ENCODE measurements around the gene INMT.
A peak's percentile ranks its signal among the peaks of the same experiment; 100 is the strongest.

INMT gene

DNA sequence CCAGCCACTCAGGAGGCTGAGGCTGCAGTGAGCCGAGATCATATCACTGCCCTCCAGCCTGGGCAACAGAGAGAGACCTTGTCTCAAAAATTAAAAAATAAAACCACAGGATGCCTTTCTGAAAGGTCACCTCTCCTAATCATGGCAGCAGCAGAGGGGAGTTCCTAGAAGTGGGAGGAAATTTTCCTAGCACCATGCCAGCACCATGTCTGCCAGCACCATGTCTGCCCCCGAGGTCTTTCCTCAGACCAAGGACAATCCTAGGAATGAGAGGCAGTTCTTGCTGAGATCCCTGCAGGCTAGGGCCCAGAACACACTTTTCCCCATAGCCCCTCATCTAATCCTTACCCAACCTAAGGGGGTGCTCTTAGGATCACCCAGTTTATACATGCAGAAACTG, 22.3 kb upstream of the INMT start:
- DNase-seq: no peak

DNA sequence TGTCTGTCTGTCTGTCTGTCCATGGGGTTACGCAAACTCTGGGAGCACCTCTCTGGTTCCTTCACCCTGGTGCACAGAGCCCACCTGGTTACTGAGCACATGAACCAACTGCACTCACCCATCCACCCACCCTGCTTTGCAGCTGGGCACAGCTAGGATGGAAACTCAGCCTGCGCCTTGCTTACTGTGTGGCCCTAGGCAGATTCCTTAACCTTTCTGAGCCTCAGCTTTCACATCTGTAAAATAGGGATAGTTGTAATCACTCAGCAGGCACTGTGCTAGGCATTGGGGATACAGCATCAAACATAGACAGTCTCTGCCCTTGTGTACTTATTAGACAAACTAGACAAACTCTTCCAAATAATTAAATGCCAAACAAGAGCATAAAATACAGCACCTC, 21.8 kb upstream of the INMT start:
- DNase-seq: no peak

DNA sequence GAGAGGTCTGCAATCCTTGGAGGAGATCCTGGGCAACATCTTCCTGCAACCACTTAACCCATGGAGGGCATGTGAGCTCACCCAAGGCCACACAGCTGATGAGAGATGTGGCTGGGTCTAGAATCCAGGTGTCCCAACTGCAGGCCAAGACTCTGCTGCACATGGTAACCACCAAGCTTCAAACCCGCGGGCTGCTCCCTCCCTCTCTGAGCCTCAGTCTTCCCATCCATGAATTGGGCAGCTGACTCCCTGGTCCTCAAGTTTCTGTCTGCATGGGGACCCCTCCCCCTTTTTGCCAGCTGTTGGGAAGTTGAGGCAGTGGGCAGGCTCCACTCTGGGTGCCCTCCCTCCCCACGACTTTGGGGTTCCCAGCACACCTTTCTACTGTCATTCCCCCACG, 20.9 kb upstream of the INMT start:
- DNase-seq: no peak

GRCh38 chr7:30731581-30731980, 20.4 kb upstream of the INMT start:
- no peak for DNase-seq

- no peak for DNase-seq
Observed at GRCh38 chr7:30732606-30733005, 19.3 kb upstream of the INMT start.

- no peak for DNase-seq
Observed at GRCh38 chr7:30733216-30733615, 18.7 kb upstream of the INMT start.

- no peak for DNase-seq
Observed at GRCh38 chr7:30733691-30734090, 18.2 kb upstream of the INMT start.

GRCh38 chr7:30734497-30734896, 17.4 kb upstream of the INMT start:
- DNase-seq: no peak

DNA sequence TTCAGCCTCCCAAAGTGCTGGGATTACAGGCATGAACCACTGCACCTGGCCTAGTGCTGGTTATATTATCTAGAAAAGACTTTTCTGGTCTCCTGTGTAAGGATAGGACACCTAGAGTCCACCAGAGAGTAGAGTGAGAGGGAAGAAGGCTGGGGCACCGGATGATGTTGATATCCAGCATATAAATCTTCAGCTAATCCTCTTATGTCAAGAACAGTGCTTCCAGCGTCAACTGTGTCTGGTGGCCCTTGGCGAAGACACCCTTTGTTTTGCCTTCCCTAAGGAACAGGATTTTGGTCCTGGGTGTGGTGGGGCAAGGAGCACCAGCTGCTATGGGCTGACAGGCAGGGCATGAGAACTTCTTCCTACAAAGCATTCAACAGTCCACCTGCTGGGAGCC, 16.3 kb upstream of the INMT start:
- DNase-seq: no peak

- DNase-seq: no peak
Observed at GRCh38 chr7:30736291-30736690, 15.6 kb upstream of the INMT start.

DNA sequence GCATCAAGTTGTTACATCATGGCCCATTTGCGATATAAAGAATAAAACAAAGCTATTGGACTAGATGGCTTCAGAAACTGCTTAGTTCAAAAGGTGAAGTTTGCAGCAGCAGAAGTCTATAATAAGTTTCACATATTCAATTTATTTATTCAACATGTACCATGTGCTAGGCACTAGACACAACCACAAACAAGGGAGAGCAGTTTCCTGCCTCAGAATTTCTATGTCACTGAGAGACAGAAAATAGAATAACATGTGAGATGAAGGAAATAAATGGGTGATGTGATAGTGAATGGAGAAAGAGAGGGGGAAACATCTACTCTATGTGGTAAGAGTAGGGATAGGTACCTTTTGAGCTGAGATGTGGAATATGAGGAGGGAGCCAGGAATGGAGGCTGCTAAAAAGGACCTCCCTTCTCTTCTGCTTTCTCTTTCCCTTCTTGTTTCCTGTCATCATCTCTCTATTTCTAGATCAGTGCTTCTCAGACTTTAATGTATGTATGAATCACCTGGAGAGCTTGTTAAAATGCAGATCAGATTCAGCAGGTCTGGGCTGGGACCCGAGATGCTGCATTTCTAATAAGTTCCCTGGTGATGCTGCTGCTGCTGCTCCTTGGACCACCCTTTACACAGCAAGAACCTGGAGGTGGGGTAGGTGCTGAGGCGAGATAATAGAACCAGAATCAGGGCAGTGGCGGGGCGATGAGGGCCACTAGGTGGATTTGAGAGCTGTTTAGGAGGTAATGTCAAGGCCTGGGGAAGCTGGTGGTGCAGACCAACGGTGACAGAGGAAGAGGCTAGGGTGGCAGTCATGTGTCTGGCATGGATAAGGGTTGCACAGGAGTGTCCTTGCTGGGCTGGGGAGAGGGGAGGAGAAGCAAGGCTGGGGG, 13.7 kb upstream of the INMT start:
- no peak for DNase-seq

- no peak for DNase-seq
Observed at GRCh38 chr7:30739691-30740090, 12.2 kb upstream of the INMT start.

GRCh38 chr7:30740417-30741181, 11.3 kb upstream of the INMT start:
- DNase-seq: peak; percentile 15 to 76

GRCh38 chr7:30741289-30741688, 10.6 kb upstream of the INMT start:
- DNase-seq: no peak

DNA sequence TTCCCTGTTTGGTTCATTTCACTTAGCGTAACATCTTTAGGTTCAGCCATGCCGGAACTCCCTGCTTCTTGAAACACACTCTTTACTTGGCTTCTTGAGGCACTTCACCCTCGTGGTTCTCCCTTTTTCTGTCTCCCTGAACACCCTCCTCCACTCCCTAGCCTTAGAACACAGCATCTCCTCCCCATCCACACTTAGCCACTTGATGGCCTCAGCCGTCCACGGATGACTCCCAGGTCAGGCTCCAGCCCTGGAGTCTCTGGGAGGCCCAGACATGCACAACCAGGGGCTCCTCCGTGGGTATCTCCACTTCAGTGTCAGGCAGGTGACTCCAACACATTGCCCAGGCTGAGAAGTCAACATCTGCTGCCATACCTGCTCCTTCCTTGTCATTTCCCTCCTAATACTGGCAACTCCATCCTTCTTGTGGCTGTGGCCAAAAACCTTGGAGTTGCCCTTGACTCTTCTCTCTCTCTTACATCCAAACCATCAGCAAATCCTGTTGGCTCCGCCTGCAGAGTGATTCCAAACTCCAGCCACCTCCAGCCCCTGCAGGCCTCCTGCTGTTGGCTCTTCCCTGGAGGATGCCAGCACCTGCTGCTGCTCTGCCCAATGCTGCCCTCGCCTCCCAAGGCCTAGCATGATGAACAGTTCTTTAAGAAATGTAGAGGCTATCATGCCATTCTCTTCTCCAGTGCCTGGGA, 8.4 kb upstream of the INMT start:
- DNase-seq: no peak

GRCh38 chr7:30744075-30744417, 7.9 kb upstream of the INMT start:
- DNase-seq: no peak

DNA sequence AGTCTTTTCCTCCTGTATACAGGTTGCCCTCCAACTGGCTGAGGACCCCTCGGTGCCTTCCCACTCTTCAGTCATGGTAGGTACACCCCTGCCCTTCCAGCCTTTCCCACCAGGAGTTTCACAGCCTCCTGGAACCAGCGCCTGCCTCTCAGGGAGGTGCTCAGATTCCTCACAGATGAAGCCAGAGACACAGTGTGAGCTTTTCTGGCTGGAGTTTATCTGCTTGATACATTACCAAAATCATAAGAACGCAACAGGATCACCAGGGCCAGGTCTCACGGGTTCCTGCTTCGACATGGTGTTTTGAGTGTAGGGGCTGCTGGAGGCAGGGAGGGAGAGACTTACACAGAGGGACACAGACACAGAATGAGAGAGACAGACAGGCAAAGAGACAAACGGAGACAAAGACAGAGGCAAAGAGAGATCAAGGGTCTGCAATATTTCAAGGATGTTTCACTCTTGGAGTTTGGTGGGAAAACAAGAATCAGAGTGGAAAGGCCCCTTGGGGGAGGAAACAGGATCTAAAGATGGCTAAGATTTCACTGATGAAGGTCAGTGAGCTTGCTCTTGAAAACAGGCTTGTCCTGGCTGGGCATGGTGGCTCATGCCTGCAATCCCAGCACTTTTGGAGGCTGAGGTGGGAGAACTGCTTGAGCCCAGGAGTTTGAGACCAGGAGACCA, 6.5 kb upstream of the INMT start:
- no peak for DNase-seq

DNA sequence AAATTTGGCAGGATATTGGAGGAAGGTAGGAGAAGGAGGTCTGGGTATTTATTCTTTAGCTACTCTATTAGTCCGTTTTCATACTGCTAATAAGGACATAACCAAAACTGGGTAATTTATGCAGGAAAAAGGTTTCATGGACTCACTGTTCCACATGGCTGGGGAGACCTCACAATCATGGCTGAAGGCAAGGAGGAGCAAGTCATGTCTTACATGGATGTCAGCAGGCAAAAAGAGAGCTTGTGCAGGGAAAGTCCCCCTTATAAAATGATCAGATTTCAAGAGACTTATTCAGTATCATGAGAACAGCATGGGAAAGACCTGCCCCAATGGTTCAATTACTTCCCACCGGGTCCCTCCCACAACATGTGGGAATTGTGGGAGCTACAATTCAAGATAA, 1.9 kb upstream of the INMT start:
- DNase-seq: no peak

GRCh38 chr7:30750683-30751650, 968 bp upstream of the INMT start:
- no peak for DNase-seq

DNA sequence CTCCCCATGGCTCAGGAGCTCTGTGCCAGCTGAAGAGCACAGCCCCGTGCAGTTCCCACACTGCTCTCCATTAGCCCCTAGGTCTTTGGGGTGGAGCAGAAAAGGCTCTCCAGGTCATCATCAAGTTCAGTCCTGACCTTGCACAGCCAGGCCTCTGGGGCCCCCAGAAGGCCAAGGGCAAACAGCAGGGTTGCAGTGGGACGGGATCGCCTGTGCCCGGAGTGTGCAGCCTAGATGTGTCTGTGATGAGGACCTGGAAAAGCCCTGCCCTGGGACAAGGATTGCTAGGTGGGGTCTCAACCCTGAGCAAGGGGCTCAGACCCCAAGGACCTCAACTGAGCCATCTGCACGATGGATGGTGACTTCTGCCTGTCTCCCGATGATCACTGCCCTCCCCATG, 549 bp downstream of the INMT start:
- DNase-seq: no peak

DNA sequence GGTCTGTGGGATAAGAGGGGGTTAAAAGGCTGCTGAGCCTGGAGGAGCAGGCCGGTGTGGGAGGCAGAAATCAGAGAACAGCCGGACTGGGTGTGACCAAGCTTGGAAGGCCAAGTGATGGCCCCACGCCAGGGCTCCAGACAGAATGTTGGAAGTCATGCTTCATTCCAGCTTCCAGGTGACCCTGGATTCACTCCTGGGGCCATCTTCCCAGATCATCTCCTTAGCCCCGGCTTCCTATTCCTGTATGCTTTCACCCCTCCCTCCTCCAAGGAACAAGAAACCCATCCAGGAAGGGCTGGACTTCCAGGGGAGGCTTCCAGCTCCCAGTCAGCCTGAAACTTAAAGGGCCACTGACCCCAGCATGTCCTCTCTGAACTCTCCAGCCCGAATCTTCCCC, 1.0 kb downstream of the INMT start:
- no peak for DNase-seq

- no peak for DNase-seq
Observed at GRCh38 chr7:30754315-30754877, 2.5 kb downstream of the INMT start.

Measured in inflammatory macrophage treated with lipopolysaccharide for 1 hour (primary cell).